ENCODE data around the gene RAB11B. TPM values are rescaled to one million over a fixed set of nuclear protein-coding genes. Genes with fewer than 3 reads are reported as not detected.

RAB11B gene
- total RNA-seq, 1 donor from 2014 or later = 101 TPM

DNA sequence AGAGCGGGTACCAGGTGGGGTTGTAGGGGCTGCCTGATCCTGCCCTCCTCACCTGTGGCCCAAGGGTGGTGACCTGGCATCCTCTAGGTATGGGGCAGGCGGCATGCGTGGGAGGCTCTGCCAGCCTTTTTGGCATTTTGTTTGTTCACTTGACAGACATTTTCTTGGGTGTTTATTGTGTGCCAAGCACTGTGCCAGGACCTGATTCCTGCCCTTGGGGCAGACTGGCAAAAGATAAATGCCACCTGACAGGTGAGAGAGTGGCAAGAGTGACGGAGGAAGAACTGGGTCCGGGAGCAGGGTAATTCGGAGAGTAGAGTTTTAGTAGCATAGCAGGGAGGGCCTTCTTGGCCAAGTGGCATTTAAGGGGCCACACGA lies 6.0 kb downstream of the RAB11B start:
- Histone ChIP-seq H3K36me3 (peaks cover 21% of the 10 kb centered on the region), H3K27ac (peak overlapping the region; percentile 8), H3K27me3 (ENCODE audit: low read depth) (no peaks in the 10 kb centered on the region), H3K4me3 (no peak overlapping the region), H3K9me3 (no peaks in the 10 kb centered on the region), H3K4me1 (peaks cover 68% of the 10 kb centered on the region)
- ATAC-seq (no peak), DNase-seq (no peak)
- intact Hi-C loops (cut with DNase I) = no loop called here
- TF ChIP-seq, protein P1, sequence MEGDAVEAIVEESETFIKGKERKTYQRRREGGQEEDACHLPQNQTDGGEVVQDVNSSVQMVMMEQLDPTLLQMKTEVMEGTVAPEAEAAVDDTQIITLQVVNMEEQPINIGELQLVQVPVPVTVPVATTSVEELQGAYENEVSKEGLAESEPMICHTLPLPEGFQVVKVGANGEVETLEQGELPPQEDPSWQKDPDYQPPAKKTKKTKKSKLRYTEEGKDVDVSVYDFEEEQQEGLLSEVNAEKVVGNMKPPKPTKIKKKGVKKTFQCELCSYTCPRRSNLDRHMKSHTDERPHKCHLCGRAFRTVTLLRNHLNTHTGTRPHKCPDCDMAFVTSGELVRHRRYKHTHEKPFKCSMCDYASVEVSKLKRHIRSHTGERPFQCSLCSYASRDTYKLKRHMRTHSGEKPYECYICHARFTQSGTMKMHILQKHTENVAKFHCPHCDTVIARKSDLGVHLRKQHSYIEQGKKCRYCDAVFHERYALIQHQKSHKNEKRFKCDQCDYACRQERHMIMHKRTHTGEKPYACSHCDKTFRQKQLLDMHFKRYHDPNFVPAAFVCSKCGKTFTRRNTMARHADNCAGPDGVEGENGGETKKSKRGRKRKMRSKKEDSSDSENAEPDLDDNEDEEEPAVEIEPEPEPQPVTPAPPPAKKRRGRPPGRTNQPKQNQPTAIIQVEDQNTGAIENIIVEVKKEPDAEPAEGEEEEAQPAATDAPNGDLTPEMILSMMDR (IDR thresholded peaks at IDR 0.05) = no peak

DNA sequence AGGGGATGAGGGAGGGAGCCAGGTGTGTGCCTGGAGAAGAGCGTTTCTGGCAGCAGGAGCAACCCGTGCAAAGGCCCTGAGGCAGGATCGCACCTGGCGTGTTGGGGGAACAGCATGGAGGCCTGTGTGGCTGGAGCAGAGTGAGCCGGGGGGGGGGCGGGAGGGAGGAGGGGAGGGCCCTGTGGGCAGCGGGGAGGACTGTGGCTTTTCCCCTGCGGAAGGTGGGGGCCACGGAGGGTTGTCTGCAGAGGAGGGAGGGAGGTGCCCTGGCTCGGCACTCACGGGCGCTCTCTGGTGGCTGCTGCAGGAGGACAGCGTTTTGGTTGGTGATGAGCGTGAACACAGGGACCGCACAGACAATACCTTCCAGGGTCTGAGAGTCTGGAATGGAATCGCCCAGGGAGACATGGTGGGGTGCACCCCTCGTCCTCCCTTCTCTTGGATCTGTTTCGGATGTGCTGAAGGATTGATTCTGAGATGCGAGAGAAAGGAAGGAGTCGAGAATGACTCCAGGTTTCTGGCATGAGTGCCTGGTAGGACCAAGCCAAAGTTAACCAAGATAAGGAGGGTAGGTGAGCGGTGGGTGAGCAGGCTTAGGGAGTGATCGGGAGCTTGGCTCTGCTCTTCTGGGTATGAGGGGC lies 6.5 kb downstream of the RAB11B start:
- H3K4me1 ChIP-seq = peaks cover 63% of the 10 kb centered on the region
- TF ChIP-seq, protein P1 (IDR thresholded peaks at IDR 0.05) = peak; percentile 64
- H3K27me3 ChIP-seq (ENCODE audit: low read depth) = no peaks in the 10 kb centered on the region
- H3K9me3 ChIP-seq = no peaks in the 10 kb centered on the region
- H3K27ac ChIP-seq = peak overlapping the region; percentile 31
- H3K36me3 ChIP-seq = peaks cover 24% of the 10 kb centered on the region
- peak; percentile 62 to 65 for ATAC-seq
- H3K4me3 ChIP-seq = no peak overlapping the region
- peak; percentile 79 for DNase-seq
- intact Hi-C loops (cut with DNase I) = no loop called here

DNA sequence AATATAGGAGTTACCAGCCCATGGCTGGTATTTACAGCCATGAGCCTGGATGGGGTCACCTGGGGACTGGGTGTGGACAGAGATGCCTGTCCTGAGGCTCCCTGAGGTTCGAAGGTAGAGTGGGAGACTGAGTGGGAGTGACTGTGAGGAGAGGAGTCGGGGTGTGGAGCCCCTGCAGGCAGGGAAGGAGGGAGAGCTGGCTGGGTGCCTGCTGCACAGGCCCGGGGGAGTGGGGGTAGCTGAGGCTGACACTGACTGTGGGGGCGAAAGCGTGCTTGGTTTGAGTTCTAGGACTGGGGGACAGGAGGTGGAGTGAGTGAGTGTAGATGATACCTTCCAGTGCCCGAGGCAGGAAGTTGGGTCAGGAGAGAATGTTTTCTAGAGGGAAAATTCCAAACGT lies 7.1 kb downstream of the RAB11B start:
- Histone ChIP-seq H3K27ac (peak overlapping the region; percentile 31), H3K9me3 (no peaks in the 10 kb centered on the region), H3K4me1 (peaks cover 57% of the 10 kb centered on the region), H3K4me3 (no peak overlapping the region), H3K27me3 (ENCODE audit: low read depth) (no peaks in the 10 kb centered on the region), H3K36me3 (peaks cover 30% of the 10 kb centered on the region)
- ATAC-seq (no peak), DNase-seq (no peak)
- intact Hi-C loops (cut with DNase I) = no loop called here
- TF ChIP-seq, protein P1 (IDR thresholded peaks at IDR 0.05) = no peak

DNA sequence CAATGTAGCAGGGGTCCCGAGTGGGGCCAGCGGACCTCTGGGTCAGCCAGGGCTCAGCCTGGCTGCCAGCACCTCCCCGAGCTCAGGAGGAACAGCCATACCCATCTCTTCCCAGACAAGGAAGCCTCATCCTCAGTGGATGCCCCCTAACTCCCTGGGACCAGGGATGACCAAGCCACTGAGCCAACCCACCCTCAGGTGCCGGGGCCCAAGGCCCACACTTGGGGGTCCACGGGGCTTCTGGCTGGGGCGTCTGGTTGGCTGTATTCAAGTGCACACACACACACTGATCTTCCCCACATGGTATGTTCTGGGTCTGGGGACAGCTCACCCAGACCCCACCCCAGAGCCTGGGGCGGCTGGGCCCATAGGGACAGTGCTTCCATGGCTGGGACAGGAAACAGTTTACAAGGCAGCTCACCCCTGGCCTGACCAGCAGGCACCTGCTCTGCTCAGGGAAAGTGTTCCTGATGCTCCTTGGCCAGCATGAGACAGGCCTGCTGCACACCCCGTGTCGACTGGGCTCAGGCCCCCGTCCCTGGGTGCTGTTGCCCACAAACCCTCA lies 7.7 kb downstream of the RAB11B start:
- H3K9me3 ChIP-seq = no peaks in the 10 kb centered on the region
- no peaks in the 10 kb centered on the region for H3K27me3 ChIP-seq (ENCODE audit: low read depth)
- TF ChIP-seq, protein P1 (IDR thresholded peaks at IDR 0.05) = no peak
- ATAC-seq = no peak
- no peak overlapping the region for H3K4me3 ChIP-seq
- H3K27ac ChIP-seq = no peak overlapping the region
- intact Hi-C loops (cut with DNase I) = no loop called here
- H3K36me3 ChIP-seq = peaks cover 35% of the 10 kb centered on the region
- peaks cover 51% of the 10 kb centered on the region for H3K4me1 ChIP-seq
- no peak for DNase-seq

GRCh38 chr19:8398311-8398771 lies 8.2 kb downstream of the RAB11B start:
- intact Hi-C loops (cut with DNase I) = no loop called here
- Histone ChIP-seq H3K9me3 (no peaks in the 10 kb centered on the region), H3K36me3 (peaks cover 40% of the 10 kb centered on the region), H3K27me3 (ENCODE audit: low read depth) (no peaks in the 10 kb centered on the region), H3K27ac (no peak overlapping the region), H3K4me1 (peaks cover 46% of the 10 kb centered on the region), H3K4me3 (no peak overlapping the region)
- TF ChIP-seq, protein P1 (IDR thresholded peaks at IDR 0.05) = no peak
- no peak for ATAC-seq
- no peak for DNase-seq
